ENCODE results near the gene COQ3.

GRCh38 chr6:99369533-99369932 is 24.5 kb downstream of the COQ3 start:
- TF ChIP-seq ZFP30 (CRISPR knock-in tag; IDR thresholded peaks at IDR 0.05) (no peak), RARB (CRISPR knock-in tag; IDR thresholded peaks at IDR 0.05) (no peak), BACH2 (CRISPR knock-in tag; IDR thresholded peaks at IDR 0.05; ENCODE audit: borderline replicate concordance) (no peak), ZC3H10 (CRISPR knock-in tag; IDR thresholded peaks at IDR 0.05) (no peak)
- TF ChIP-seq, protein P1, sequence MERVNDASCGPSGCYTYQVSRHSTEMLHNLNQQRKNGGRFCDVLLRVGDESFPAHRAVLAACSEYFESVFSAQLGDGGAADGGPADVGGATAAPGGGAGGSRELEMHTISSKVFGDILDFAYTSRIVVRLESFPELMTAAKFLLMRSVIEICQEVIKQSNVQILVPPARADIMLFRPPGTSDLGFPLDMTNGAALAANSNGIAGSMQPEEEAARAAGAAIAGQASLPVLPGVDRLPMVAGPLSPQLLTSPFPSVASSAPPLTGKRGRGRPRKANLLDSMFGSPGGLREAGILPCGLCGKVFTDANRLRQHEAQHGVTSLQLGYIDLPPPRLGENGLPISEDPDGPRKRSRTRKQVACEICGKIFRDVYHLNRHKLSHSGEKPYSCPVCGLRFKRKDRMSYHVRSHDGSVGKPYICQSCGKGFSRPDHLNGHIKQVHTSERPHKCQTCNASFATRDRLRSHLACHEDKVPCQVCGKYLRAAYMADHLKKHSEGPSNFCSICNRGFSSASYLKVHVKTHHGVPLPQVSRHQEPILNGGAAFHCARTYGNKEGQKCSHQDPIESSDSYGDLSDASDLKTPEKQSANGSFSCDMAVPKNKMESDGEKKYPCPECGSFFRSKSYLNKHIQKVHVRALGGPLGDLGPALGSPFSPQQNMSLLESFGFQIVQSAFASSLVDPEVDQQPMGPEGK (CRISPR knock-in tag; IDR thresholded peaks at IDR 0.05; ENCODE audit: borderline replicate concordance): no peak
